Sigmoid colon (tissue), 4 donors: Measurements from ENCODE around the gene FER1L5.

Experiments used
- CTCF ChIP-seq, 4 experiments: fragments of 450-650 bp in 3 of 4; fragments of 200-600 bp in 1 of 4; IDR thresholded peaks; one replicate each; pipeline ENCODE4 v1.5.1; 2016 to 2019; ENCODE audit warnings: antibody characterized with exemption in 4 of 4, mild to moderate bottlenecking in 3 of 4, moderate library complexity in 2 of 4
- EP300 ChIP-seq, 4 donors: sonication (generic); formaldehyde crosslinking; IDR thresholded peaks; one replicate each; pipeline ENCODE4 v1.6.1; 2017; ENCODE audit warnings: antibody characterized with exemption in 4 of 4
- POLR2A ChIP-seq, 2 donors: fragments of 450-650 bp; IDR thresholded peaks; one replicate each; pipeline ENCODE4 v1.6.1; 2016; ENCODE audit warnings: antibody characterized with exemption in 2 of 2, mild to moderate bottlenecking in 2 of 2, moderate library complexity in 2 of 2
- POLR2AphosphoS5 ChIP-seq, 4 donors: sonication (generic); formaldehyde crosslinking; IDR thresholded peaks; one replicate each; pipeline ENCODE4 v1.6.1; 2017; ENCODE audit warnings: antibody characterized with exemption in 4 of 4

GRCh38 chr2:96687711-96688640 is 45.4 kb downstream of the FER1L5 start:
- TF ChIP-seq POLR2A (IDR thresholded peaks at IDR 0.05) (no peak), CTCF (IDR thresholded peaks at IDR 0.05) (no peak), POLR2AphosphoS5 (IDR thresholded peaks at IDR 0.05) (no peak), EP300 (IDR thresholded peaks at IDR 0.05) (no peak)
